HepG2 (cell line): ENCODE data around the gene FBXO10. TPM values are rescaled to one million over a fixed set of nuclear protein-coding genes. Genes with fewer than 3 reads are reported as not detected.

Source experiments
- ATAC-seq: fragments of 200-7000 bp; cut with Tn5 transposase; 3 replicates; pipeline ENCODE4 v1.9.1; 2020; ENCODE audit warnings: mild to moderate bottlenecking, moderate library complexity
- BruUV-seq: library from RNA; stranded (reverse); fragments of 400-500 nt; replicated peaks from 2 replicates; lab custom pipeline; 2021; lab: Mats Ljungman, UMichigan
- CTCF ChIA-PET: fragments of 300-600 bp; formaldehyde crosslinking; extraction: SDS; loops from one replicate; lab custom pipeline; 2021; ENCODE audit warnings: low total read pairs, inconsistent platforms, low intra/inter-chr PET ratio; lab: Yijun Ruan, JAX
- POLR2A ChIA-PET: fragments of 350-600 bp; sonication (Branson Sonifier 250); formaldehyde crosslinking; loops from one replicate; lab custom pipeline; 2020; ENCODE audit warnings: antibody characterized with exemption, inconsistent platforms; lab: Yijun Ruan, JAX
- DNase-seq: peaks from one replicate; pipeline ENCODE4 v3.0.0-alpha.2; 2015; ENCODE audit warnings: low spot score
- FAIRE-seq: peaks from 3 replicates; lab custom pipeline; 2011; peaks lifted over from hg19 to GRCh38; lab: Jason Lieb, UNC
- H2AFZ ChIP-seq: one replicate; pipeline ENCODE4 v1.6.1; 2011; ENCODE audit warnings: low read length, inconsistent platforms
- H3K27ac ChIP-seq: fragments of 300-600 bp; 3 replicates; pipeline ENCODE4 v1.8.0; 2011; ENCODE audit warnings: mixed run types, mild to moderate bottlenecking, mixed read lengths, low read length, inconsistent platforms; ENCODE audit not compliant: insufficient read depth; ENCODE audit errors: extremely low read length
- H3K27me3 ChIP-seq, 2 experiments: fragments of 200-600 bp in 1 of 2; 2 replicates in 1 of 2; 3 replicates in 1 of 2; pipeline versions ENCODE4 v1.6.0 to v1.8.0; 2011; ENCODE audit warnings: low read length in 2 of 2, mild to moderate bottlenecking in 2 of 2, moderate library complexity in 2 of 2, inconsistent platforms in 1 of 2; ENCODE audit not compliant: insufficient read depth in 2 of 2, control insufficient read depth in 1 of 2
- H3K36me3 ChIP-seq, 2 experiments: fragments of 200-600 bp in 1 of 2; replicated peaks in 1 of 2; 2 replicates in 1 of 2; 3 replicates in 1 of 2; pipeline versions ENCODE4 v1.5.1 to v1.8.0; 2011; ENCODE audit warnings: low read length in 2 of 2, inconsistent platforms in 1 of 2; ENCODE audit not compliant: insufficient read depth in 2 of 2, control insufficient read depth in 1 of 2
- H3K4me1 ChIP-seq: 2 replicates; pipeline ENCODE4 v1.5.1; 2012; ENCODE audit warnings: low read length, inconsistent platforms; ENCODE audit not compliant: insufficient read depth
- H3K4me2 ChIP-seq: 2 replicates; pipeline ENCODE4 v1.6.0; 2011; ENCODE audit warnings: low read depth, low read length, inconsistent platforms
- H3K4me3 ChIP-seq, 3 experiments: fragments of 200-600 bp in 1 of 3; sonication (generic), shearing (Covaris generic) in 1 of 3; replicated peaks in 1 of 3; 2 replicates each; pipeline ENCODE4 v1.5.1; 2011 to 2016; ENCODE audit warnings: low read length in 3 of 3, inconsistent platforms in 2 of 3, low read depth in 2 of 3, mild to moderate bottlenecking in 2 of 3, control low read depth in 1 of 3, mixed read lengths in 1 of 3; ENCODE audit not compliant: insufficient read depth in 1 of 3
- H3K79me2 ChIP-seq: one replicate; pipeline ENCODE4 v1.6.1; 2011; ENCODE audit warnings: low read length, inconsistent platforms; ENCODE audit not compliant: insufficient read depth
- H3K9ac ChIP-seq: 2 replicates; pipeline ENCODE4 v1.6.0; 2011; ENCODE audit warnings: mild to moderate bottlenecking, low read depth, low read length, inconsistent platforms; ENCODE audit not compliant: insufficient read depth
- H3K9me3 ChIP-seq: 2 replicates; pipeline ENCODE4 v1.5.1; 2012; ENCODE audit warnings: mild to moderate bottlenecking, low read length
- H4K20me1 ChIP-seq: 2 replicates; pipeline ENCODE4 v1.6.0; 2011; ENCODE audit warnings: inconsistent platforms, mild to moderate bottlenecking, low read length, moderate library complexity; ENCODE audit not compliant: insufficient read depth
- E2F1 ChIP-seq: sonication (generic); formaldehyde crosslinking; IDR thresholded peaks from 2 replicates; pipeline ENCODE4 v1.5.0; 2020; ENCODE audit warnings: missing genetic modification reagents
- FOSL2 ChIP-seq: sonication (generic); formaldehyde crosslinking; IDR thresholded peaks from 2 replicates; pipeline ENCODE4 v1.4.0; 2020; ENCODE audit warnings: missing genetic modification reagents
- GPN1 ChIP-seq: sonication (generic); formaldehyde crosslinking; IDR thresholded peaks from 2 replicates; pipeline ENCODE4 v1.5.1; 2020; ENCODE audit warnings: missing genetic modification reagents, borderline replicate concordance
- HCFC1 ChIP-seq: fragments of 150-350 bp; IDR thresholded peaks from 2 replicates; pipeline ENCODE4 v1.6.1; 2014; ENCODE audit warnings: low read depth, low read length
- MED8 ChIP-seq: sonication (generic); formaldehyde crosslinking; IDR thresholded peaks from 2 replicates; pipeline ENCODE4 v1.8.1; 2023; ENCODE audit warnings: mild to moderate bottlenecking, missing genetic modification reagents; ENCODE audit not compliant: insufficient replicate concordance
- NR2F2 ChIP-seq: IDR thresholded peaks from 2 replicates; pipeline ENCODE4 v1.6.1; 2012; ENCODE audit warnings: low read depth, inconsistent platforms, borderline replicate concordance
- ZNF225 ChIP-seq: sonication (generic); formaldehyde crosslinking; IDR thresholded peaks from 2 replicates; pipeline ENCODE4 v1.4.0; 2020; ENCODE audit warnings: mild to moderate bottlenecking, missing genetic modification reagents
- ZNF513 ChIP-seq: sonication (generic); formaldehyde crosslinking; conservative IDR thresholded peaks from 2 replicates; pipeline ENCODE4 v1.5.0; 2020; ENCODE audit warnings: missing genetic modification reagents
- ZNF615 ChIP-seq: sonication (generic); formaldehyde crosslinking; IDR thresholded peaks from 2 replicates; pipeline ENCODE4 v1.5.0; 2020; ENCODE audit warnings: mild to moderate bottlenecking, missing genetic modification reagents, borderline replicate concordance
- ZNF639 ChIP-seq: conservative IDR thresholded peaks from 2 replicates; pipeline ENCODE4 v1.6.1; 2018; ENCODE audit warnings: missing genetic modification reagents
- WGBS: methylation state at CpG from one replicate; pipeline ENCODE4 v1.1.6; 2017; ENCODE audit warnings: low lambda C conversion rate; 5-methylcytosine and 5-hydroxymethylcytosine counted together
- in situ Hi-C: cut with HindIII; loops from 2 replicates; pipeline ENCODE4 v1.10.0; 2017; ENCODE audit warnings: low pct_unique_long_range_greater_than_20kb; ENCODE audit not compliant: extremely low pct_ligation_motif_present
- intact Hi-C: fragments of 100-400 bp; cut with micrococcal nuclease; formaldehyde crosslinking; loops from one replicate; pipeline ENCODE4 v1.10.0; 2022; ENCODE audit not compliant: unreplicated experiment
- polyA plus RNA-seq, 8 experiments: library from polyadenylated mRNA; depleted of rRNA in 3 of 8; stranded (reverse) in 7 of 8; unstranded in 1 of 8; fragments of >200 nt; fragmentation: Illumina TruSeq in 4 of 8; extraction: Trizol in 4 of 8; gene quantifications; 2 replicates each; pipeline versions ENCODE4 v1.2.1 to v1.2.3, GENCODE V29; 2011 to 2016; ENCODE audit warnings: low read depth in 4 of 8, missing spikeins in 1 of 8, mixed read lengths in 1 of 8; ENCODE audit not compliant: insufficient read depth in 1 of 8
- total RNA-seq, 5 experiments: library from RNA; depleted of rRNA; stranded (reverse); fragments of >200 nt; fragmentation: Illumina TruSeq; extraction: Trizol; gene quantifications; 2 replicates each; pipeline ENCODE4 v1.2.3, GENCODE V29; 2016; ENCODE audit warnings: low read depth in 1 of 5

Gene FBXO10
- total and polyA plus RNA-seq, 2 of the 13 experiments (the other 11 are each of a cell fraction or from before 2014, with no cell fraction given), result 3.1 to 5.1 TPM

DNA sequence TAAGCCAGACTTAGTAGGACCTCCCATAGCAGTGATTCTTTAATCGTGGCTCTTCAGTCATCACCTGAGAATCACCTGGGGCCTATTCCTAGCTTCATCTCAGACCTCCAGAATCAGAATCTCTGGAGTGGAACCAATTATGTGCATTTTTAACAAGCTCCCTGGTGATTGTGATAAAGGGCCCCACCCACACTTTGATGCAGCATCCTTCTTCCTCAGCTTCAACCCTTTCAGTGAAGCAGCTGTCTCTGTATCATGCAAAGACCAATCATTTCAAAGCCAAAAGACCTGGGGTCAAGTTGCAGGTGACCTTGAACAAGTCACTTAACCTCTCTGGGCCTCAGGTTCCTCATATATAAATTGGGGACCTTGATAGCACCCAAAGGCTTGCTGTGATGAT lies 17.1 kb downstream of the FBXO10 start:
- CTCF ChIA-PET, result no interaction called here
- in situ Hi-C loops (no loop called here), intact Hi-C loops (no loop called here)
- ATAC-seq (no peak), FAIRE-seq (no peak), DNase-seq (no peak)
- Histone ChIP-seq H3K27me3 (no peaks in the 10 kb centered on the region), H3K9ac (no peak overlapping the region), H3K4me1 (peaks cover 8% of the 10 kb centered on the region; the same call in 1 of the 2 replicates), H3K79me2 (no peaks in the 10 kb centered on the region), H3K9me3 (peaks cover 6% of the 10 kb centered on the region), H4K20me1 (no peaks in the 10 kb centered on the region), H3K4me3 (no peak overlapping the region), H3K27ac (no peak overlapping the region), H3K36me3 (no peaks in the 10 kb centered on the region), H2AFZ (no peak overlapping the region), H3K4me2 (no peak overlapping the region)
- no TSS peak for BruUV-seq
- POLR2A ChIA-PET, result no interaction called here
- TF ChIP-seq ZNF615 (CRISPR knock-in tag) (no peak), ZNF639 (CRISPR knock-in tag) (no peak), HCFC1 (no peak)
- 91% methylated on average over 1 of the region's 1 CpG for WGBS

- H3K4me1 ChIP-seq, result peaks cover 8% of the 10 kb centered on the region; the same call in 1 of the 2 replicates
- ATAC-seq (no peak), FAIRE-seq (no peak), DNase-seq (no peak)
- H4K20me1 ChIP-seq, result no peaks in the 10 kb centered on the region
- intact Hi-C loops (no loop called here), in situ Hi-C loops (no loop called here)
- no peaks in the 10 kb centered on the region for H3K9me3 ChIP-seq
- ChIA-PET POLR2A (no interaction called here), CTCF (no interaction called here)
- H2AFZ ChIP-seq, result no peak overlapping the region
- H3K9ac ChIP-seq, result no peak overlapping the region
- no peaks in the 10 kb centered on the region for H3K36me3 ChIP-seq
- no peak overlapping the region for H3K4me2 ChIP-seq
- no peak overlapping the region for H3K4me3 ChIP-seq
- no peaks in the 10 kb centered on the region for H3K79me2 ChIP-seq
- no TSS peak for BruUV-seq
- H3K27me3 ChIP-seq, result no peaks in the 10 kb centered on the region
- no peak overlapping the region for H3K27ac ChIP-seq
- TF ChIP-seq ZNF639 (CRISPR knock-in tag) (no peak), GPN1 (no peak), FOSL2 (CRISPR knock-in tag) (no peak), ZNF225 (CRISPR knock-in tag) (no peak), E2F1 (CRISPR knock-in tag) (no peak), MED8 (CRISPR knock-in tag) (no peak), NR2F2 (no peak), ZNF513 (no peak)
These were observed 20.4 kb downstream of the FBXO10 start for GRCh38 chr9:37555786-37556185.
